BLaER1 treated with 17β-estradiol and CSF1 and Interleukin-3, amounts not matched to agents 10 nM and 100 nM (cell line): Measurements from ENCODE around the gene ALPG.
"Not testable (repeated sequence)": the region's sequence is repeated elsewhere in the genome, so short reads cannot be mapped to it uniquely, and the experiment has no call there.

Experiments used
- H3K27ac ChIP-seq, 11 experiments: shearing (Covaris generic); formaldehyde crosslinking; 2 replicates each; pipeline ENCODE4 v1.8.1; 2022
- H3K27me3 ChIP-seq, 11 experiments: shearing (Covaris generic); formaldehyde crosslinking; 2 replicates each; pipeline ENCODE4 v1.8.1; 2022
- H3K36me3 ChIP-seq, 11 experiments: shearing (Covaris generic); formaldehyde crosslinking; 2 replicates each; pipeline ENCODE4 v1.8.1; 2022
- H3K4me1 ChIP-seq, 10 experiments: shearing (Covaris generic); formaldehyde crosslinking; 2 replicates each; pipeline ENCODE4 v1.8.1; 2022
- H3K4me2 ChIP-seq, 11 experiments: shearing (Covaris generic); formaldehyde crosslinking; 2 replicates each; pipeline ENCODE4 v1.8.1; 2022
- H3K4me3 ChIP-seq, 10 experiments: shearing (Covaris generic); formaldehyde crosslinking; 2 replicates each; pipeline ENCODE4 v1.8.1; 2022
- H3K9ac ChIP-seq, 11 experiments: shearing (Covaris generic); formaldehyde crosslinking; 2 replicates each; pipeline ENCODE4 v1.8.1; 2022
- H3K9me3 ChIP-seq, 11 experiments: shearing (Covaris generic); formaldehyde crosslinking; replicated peaks in 1 of 11; 2 replicates each; pipeline ENCODE4 v1.8.1; 2022
- H4K20me1 ChIP-seq, 11 experiments: shearing (Covaris generic); formaldehyde crosslinking; 2 replicates each; pipeline ENCODE4 v1.8.1; 2022
- Cebpa-rat ChIP-seq, 11 experiments: shearing (Covaris generic); IDR thresholded peaks; 2 replicates each; pipeline ENCODE4 v1.8.1; 2022

The ALPG gene

GRCh38 chr2:232405943-232406510 lies 617 bp upstream of the ALPG start:
- no peaks in the 10 kb centered on the region for H3K36me3 ChIP-seq
- no peak overlapping the region for H3K4me3 ChIP-seq
- H3K27ac ChIP-seq, result no peak overlapping the region
- TF ChIP-seq Cebpa-rat (IDR thresholded peaks at IDR 0.05), result no peak
- 0 out of 22 replicates have a peak overlapping the region, but pooled peaks of 1 of the 11 experiments have one; percentile 12 for H3K4me2 ChIP-seq
- no peaks in the 10 kb centered on the region for H3K9me3 ChIP-seq
- no peak overlapping the region for H3K9ac ChIP-seq
- peaks cover 0 to 56% (median 32%) of the 10 kb centered on the region in 10 experiments; a peak in 16 of 20 replicates for H3K4me1 ChIP-seq
- no peaks in the 10 kb centered on the region for H3K27me3 ChIP-seq
- H4K20me1 ChIP-seq, result no peaks in the 10 kb centered on the region

DNA sequence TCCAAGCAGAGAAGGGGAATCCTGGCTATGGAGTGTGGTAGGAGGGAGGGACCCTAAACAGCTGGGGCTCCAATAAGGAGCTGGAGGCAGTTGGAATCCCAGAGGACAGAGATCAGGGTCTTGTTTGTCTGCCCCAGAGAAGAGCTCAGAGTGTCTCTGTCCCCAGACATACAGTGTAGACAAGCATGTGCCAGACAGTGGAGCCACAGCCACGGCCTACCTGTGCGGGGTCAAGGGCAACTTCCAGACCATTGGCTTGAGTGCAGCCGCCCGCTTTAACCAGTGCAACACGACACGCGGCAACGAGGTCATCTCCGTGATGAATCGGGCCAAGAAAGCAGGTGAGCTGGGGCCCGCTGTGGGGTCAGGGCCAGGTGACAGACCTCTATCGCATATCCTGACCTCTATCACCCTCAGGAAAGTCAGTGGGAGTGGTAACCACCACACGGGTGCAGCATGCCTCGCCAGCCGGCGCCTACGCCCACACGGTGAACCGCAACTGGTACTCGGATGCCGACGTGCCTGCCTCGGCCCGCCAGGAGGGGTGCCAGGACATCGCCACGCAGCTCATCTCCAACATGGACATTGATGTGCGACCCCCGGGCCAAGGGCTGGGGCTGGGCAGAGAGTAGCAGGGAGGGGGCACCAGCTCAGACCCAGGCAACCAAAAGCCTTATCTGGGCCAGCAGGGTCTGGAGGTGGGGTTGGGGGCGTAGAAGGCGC lies 945 bp downstream of the ALPG start:
- H3K9ac ChIP-seq, H4K20me1 ChIP-seq: not testable (repeated sequence)
- 0 out of 22 replicates have a peak overlapping the region, but pooled peaks of 1 of the 11 experiments have one; percentile 25 for H3K27ac ChIP-seq

GRCh38 chr2:232408269-232408668 lies 1.6 kb downstream of the ALPG start:
- not testable (repeated sequence) for H3K9ac ChIP-seq, H3K4me3 ChIP-seq, H3K36me3 ChIP-seq, H3K27ac ChIP-seq, H3K27me3 ChIP-seq, H4K20me1 ChIP-seq, H3K9me3 ChIP-seq
- H3K4me1 ChIP-seq, result peaks cover 4 to 59% (median 35%) of the 10 kb centered on the region in 10 experiments; a peak in 13 of 20 replicates
- peak overlapping the region in 5 of 11 experiments; percentile 22 to 44 (median 38); a peak in 6 of 22 replicates for H3K4me2 ChIP-seq

More for the DNA sequence above, 945 bp downstream of the ALPG start:
- peak overlapping the region in 6 of 11 experiments; percentile 8 to 44 (median 32); a peak in 8 of 22 replicates for H3K4me2 ChIP-seq
- H3K36me3 ChIP-seq, H3K9me3 ChIP-seq, H3K27me3 ChIP-seq, H3K4me3 ChIP-seq: not testable (repeated sequence)
- peaks cover under 1 to 52% (median 28%) of the 10 kb centered on the region in 10 experiments; a peak in 12 of 20 replicates for H3K4me1 ChIP-seq

DNA sequence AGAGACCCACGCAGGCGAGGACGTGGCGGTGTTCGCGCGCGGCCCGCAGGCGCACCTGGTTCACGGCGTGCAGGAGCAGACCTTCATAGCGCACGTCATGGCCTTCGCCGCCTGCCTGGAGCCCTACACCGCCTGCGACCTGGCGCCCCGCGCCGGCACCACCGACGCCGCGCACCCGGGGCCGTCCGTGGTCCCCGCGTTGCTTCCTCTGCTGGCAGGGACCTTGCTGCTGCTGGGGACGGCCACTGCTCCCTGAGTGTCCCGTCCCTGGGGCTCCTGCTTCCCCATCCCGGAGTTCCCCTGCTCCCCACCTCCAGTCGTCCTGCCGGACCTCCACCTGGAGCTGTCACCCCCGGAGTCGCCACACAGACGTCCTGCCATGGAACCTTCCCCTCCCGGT lies 3.0 kb downstream of the ALPG start:
- Histone ChIP-seq H3K4me2 (peak overlapping the region in 7 of 11 experiments; percentile 8 to 48 (median 24); a peak in 6 of 22 replicates), H3K4me1 (peaks cover 4 to 57% (median 33%) of the 10 kb centered on the region in 10 experiments; a peak in 13 of 20 replicates)
- H3K4me3 ChIP-seq, H3K27ac ChIP-seq, H3K36me3 ChIP-seq, H3K27me3 ChIP-seq, H4K20me1 ChIP-seq, H3K9ac ChIP-seq, H3K9me3 ChIP-seq: not testable (repeated sequence)

- H3K4me3 ChIP-seq, result no peak overlapping the region
- no peaks in the 10 kb centered on the region for H4K20me1 ChIP-seq
- no peak overlapping the region for H3K9ac ChIP-seq
- no peaks in the 10 kb centered on the region for H3K27me3 ChIP-seq
- H3K9me3 ChIP-seq, result no peaks in the 10 kb centered on the region
- H3K4me2 ChIP-seq, result peak overlapping the region in 7 of 11 experiments; percentile 8 to 48 (median 24); a peak in 8 of 22 replicates
- no peak overlapping the region for H3K27ac ChIP-seq
- no peak for TF ChIP-seq Cebpa-rat (IDR thresholded peaks at IDR 0.05)
- no peaks in the 10 kb centered on the region for H3K36me3 ChIP-seq
- H3K4me1 ChIP-seq, result peaks cover 4 to 51% (median 31%) of the 10 kb centered on the region in 10 experiments; a peak in 13 of 20 replicates
These were observed 3.7 kb downstream of the ALPG start for GRCh38 chr2:232410238-232410900.

- H3K27ac ChIP-seq, result no peak overlapping the region
- H3K27me3 ChIP-seq, result peaks cover 0 to 10% (median 4%) of the 10 kb centered on the region in 11 experiments; a peak in 16 of 22 replicates
- no peak for TF ChIP-seq Cebpa-rat (IDR thresholded peaks at IDR 0.05)
- H3K4me2 ChIP-seq, result peak overlapping the region in 4 of 11 experiments; percentile 1 to 48 (median 18); a peak in 7 of 22 replicates
- H3K36me3 ChIP-seq, result no peaks in the 10 kb centered on the region
- no peak overlapping the region for H3K9ac ChIP-seq
- peaks cover 0 to 4% (median 0%) of the 10 kb centered on the region in 11 experiments; a peak in 1 of 22 replicates for H4K20me1 ChIP-seq
- no peak overlapping the region for H3K4me3 ChIP-seq
- peaks cover 4 to 41% (median 28%) of the 10 kb centered on the region in 10 experiments; a peak in 13 of 20 replicates for H3K4me1 ChIP-seq
- H3K9me3 ChIP-seq, result no peaks in the 10 kb centered on the region
These were observed 5.4 kb downstream of the ALPG start for GRCh38 chr2:232411901-232412629.

GRCh38 chr2:232412986-232413385 lies 6.3 kb downstream of the ALPG start:
- Histone ChIP-seq H3K27ac (no peak overlapping the region), H3K4me3 (no peak overlapping the region), H3K4me1 (peaks cover 4 to 32% (median 21%) of the 10 kb centered on the region in 10 experiments; a peak in 13 of 20 replicates), H3K27me3 (peaks cover 7 to 19% (median 13%) of the 10 kb centered on the region in 11 experiments), H4K20me1 (peaks cover 0 to 9% (median 0%) of the 10 kb centered on the region in 11 experiments; a peak in 2 of 22 replicates), H3K4me2 (peak overlapping the region in 10 of 11 experiments; percentile 1 to 58 (median 36); a peak in 16 of 22 replicates), H3K9me3 (no peaks in the 10 kb centered on the region), H3K9ac (no peak overlapping the region), H3K36me3 (no peaks in the 10 kb centered on the region)
- TF ChIP-seq Cebpa-rat (IDR thresholded peaks at IDR 0.05), result no peak

DNA sequence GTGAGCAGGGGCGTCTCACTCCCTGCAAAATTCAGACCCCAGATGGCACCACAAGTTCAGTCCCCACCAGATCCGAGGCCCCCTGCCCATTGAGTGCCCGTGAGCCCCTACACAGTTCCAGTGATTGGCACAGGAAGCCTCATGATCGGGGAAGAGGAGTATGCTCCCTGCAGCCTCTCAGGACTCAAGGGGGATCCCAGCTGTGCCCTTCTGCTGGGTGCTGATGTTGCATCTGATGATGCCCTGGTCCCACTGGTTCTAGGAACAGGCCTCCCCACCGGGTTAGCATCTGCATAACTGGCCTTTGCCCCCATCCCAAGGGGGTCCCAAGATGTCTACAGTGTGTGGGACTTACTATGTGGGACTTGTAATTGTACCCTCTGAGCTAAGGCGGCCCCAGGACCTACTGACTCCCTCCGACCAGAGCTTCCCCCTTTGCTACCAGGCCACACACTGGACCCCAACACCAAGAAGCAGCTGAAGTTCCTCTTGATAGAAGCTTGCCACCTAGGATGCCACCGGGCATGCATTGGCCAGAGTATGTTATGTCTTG lies 8.6 kb downstream of the ALPG start:
- Histone ChIP-seq H3K4me1 (peaks cover 4 to 26% (median 16%) of the 10 kb centered on the region in 10 experiments; a peak in 15 of 20 replicates), H3K27me3 (peaks cover 29 to 42% (median 35%) of the 10 kb centered on the region in 11 experiments), H3K9ac (no peak overlapping the region), H3K27ac (no peak overlapping the region), H3K4me3 (no peak overlapping the region), H3K9me3 (peaks cover 10 to 19% (median 16%) of the 10 kb centered on the region in 11 experiments), H4K20me1 (peaks cover 0 to 24% (median 4%) of the 10 kb centered on the region in 11 experiments; a peak in 6 of 22 replicates), H3K4me2 (no peak overlapping the region), H3K36me3 (no peaks in the 10 kb centered on the region)
- no peak for TF ChIP-seq Cebpa-rat (IDR thresholded peaks at IDR 0.05)
